ENCODE results near the gene LRP1B. TPM values are rescaled to one million over a fixed set of nuclear protein-coding genes. Genes with fewer than 3 reads are reported as not detected.

The LRP1B gene
- total RNA-seq, 1 donor from 2014 or later: 1.7 TPM

GRCh38 chr2:142037066-142037465, 93.8 kb downstream of the LRP1B start:
- Mint-ChIP-seq H3K36me3 (no peaks in the 10 kb centered on the region), H3K9me3 (peaks cover 3% of the 10 kb centered on the region), H3K4me3 (no peak overlapping the region), H3K27me3 (ENCODE audit: low read depth) (no peaks in the 10 kb centered on the region), H3K4me1 (peaks cover 21% of the 10 kb centered on the region), H3K27ac (no peak overlapping the region)
- no peak for DNase-seq (ENCODE audit: low spot score in 2 of 2, unreplicated experiment in 2 of 2)
- TF ChIP-seq CTCF (IDR thresholded peaks at IDR 0.05; ENCODE audit: unreplicated experiment): no peak

GRCh38 chr2:142033393-142033792, 97.4 kb downstream of the LRP1B start:
- peaks cover 15% of the 10 kb centered on the region for H3K9me3 Mint-ChIP-seq
- no peak for TF ChIP-seq CTCF (IDR thresholded peaks at IDR 0.05; ENCODE audit: unreplicated experiment)
- no peaks in the 10 kb centered on the region for H3K27me3 Mint-ChIP-seq (ENCODE audit: low read depth)
- no peak overlapping the region for H3K27ac Mint-ChIP-seq
- peaks cover 16% of the 10 kb centered on the region for H3K4me1 Mint-ChIP-seq
- no peak overlapping the region for H3K4me3 Mint-ChIP-seq
- H3K36me3 Mint-ChIP-seq: no peaks in the 10 kb centered on the region
- no peak for DNase-seq (ENCODE audit: low spot score in 2 of 2, unreplicated experiment in 2 of 2)

GRCh38 chr2:142031656-142032055, 99.2 kb downstream of the LRP1B start:
- DNase-seq (ENCODE audit: low spot score in 2 of 2, unreplicated experiment in 2 of 2): no peak
- peaks cover 6% of the 10 kb centered on the region for H3K4me1 Mint-ChIP-seq
- no peak overlapping the region for H3K4me3 Mint-ChIP-seq
- no peaks in the 10 kb centered on the region for H3K36me3 Mint-ChIP-seq
- H3K27ac Mint-ChIP-seq: no peak overlapping the region
- H3K9me3 Mint-ChIP-seq: peaks cover 17% of the 10 kb centered on the region
- H3K27me3 Mint-ChIP-seq (ENCODE audit: low read depth): no peaks in the 10 kb centered on the region
- TF ChIP-seq CTCF (IDR thresholded peaks at IDR 0.05; ENCODE audit: unreplicated experiment): no peak

- no peak overlapping the region for H3K27ac Mint-ChIP-seq
- H3K36me3 Mint-ChIP-seq: no peaks in the 10 kb centered on the region
- H3K4me3 Mint-ChIP-seq: no peak overlapping the region
- DNase-seq (ENCODE audit: low spot score in 2 of 2, unreplicated experiment in 2 of 2): no peak
- no peaks in the 10 kb centered on the region for H3K27me3 Mint-ChIP-seq (ENCODE audit: low read depth)
- peaks cover 8% of the 10 kb centered on the region for H3K4me1 Mint-ChIP-seq
- peaks cover 17% of the 10 kb centered on the region for H3K9me3 Mint-ChIP-seq
- TF ChIP-seq CTCF (IDR thresholded peaks at IDR 0.05; ENCODE audit: unreplicated experiment): no peak
Measured at GRCh38 chr2:142030735-142031134, 100.1 kb downstream of the LRP1B start.

- no peaks in the 10 kb centered on the region for H3K27me3 Mint-ChIP-seq (ENCODE audit: low read depth)
- H3K4me3 Mint-ChIP-seq: no peak overlapping the region
- TF ChIP-seq CTCF (IDR thresholded peaks at IDR 0.05; ENCODE audit: unreplicated experiment): no peak
- no peaks in the 10 kb centered on the region for H3K36me3 Mint-ChIP-seq
- peaks cover 17% of the 10 kb centered on the region for H3K9me3 Mint-ChIP-seq
- no peak overlapping the region for H3K27ac Mint-ChIP-seq
- DNase-seq (ENCODE audit: low spot score in 2 of 2, unreplicated experiment in 2 of 2): no peak
- peaks cover 9% of the 10 kb centered on the region for H3K4me1 Mint-ChIP-seq
Measured at GRCh38 chr2:142029974-142030373, 100.8 kb downstream of the LRP1B start.

- TF ChIP-seq CTCF (IDR thresholded peaks at IDR 0.05; ENCODE audit: unreplicated experiment): no peak
- no peak overlapping the region for H3K4me3 Mint-ChIP-seq
- H3K36me3 Mint-ChIP-seq: no peaks in the 10 kb centered on the region
- peaks cover 8% of the 10 kb centered on the region for H3K9me3 Mint-ChIP-seq
- no peak for DNase-seq (ENCODE audit: low spot score in 2 of 2, unreplicated experiment in 2 of 2)
- peaks cover 11% of the 10 kb centered on the region for H3K4me1 Mint-ChIP-seq
- H3K27me3 Mint-ChIP-seq (ENCODE audit: low read depth): no peaks in the 10 kb centered on the region
- no peak overlapping the region for H3K27ac Mint-ChIP-seq
Measured at GRCh38 chr2:142025394-142025793, 105.4 kb downstream of the LRP1B start.
